ENCODE data around the gene STARD13.

Gene STARD13

GRCh38 chr13:33212396-33212795 lies 73.2 kb downstream of the STARD13 start:
- DNase-seq, result no peak
- intact Hi-C loops (cut with DNase I), result no loop called here

- intact Hi-C loops (cut with DNase I), result no loop called here
- DNase-seq, result no peak
These were observed 75.5 kb downstream of the STARD13 start for GRCh38 chr13:33210090-33210489.

DNA sequence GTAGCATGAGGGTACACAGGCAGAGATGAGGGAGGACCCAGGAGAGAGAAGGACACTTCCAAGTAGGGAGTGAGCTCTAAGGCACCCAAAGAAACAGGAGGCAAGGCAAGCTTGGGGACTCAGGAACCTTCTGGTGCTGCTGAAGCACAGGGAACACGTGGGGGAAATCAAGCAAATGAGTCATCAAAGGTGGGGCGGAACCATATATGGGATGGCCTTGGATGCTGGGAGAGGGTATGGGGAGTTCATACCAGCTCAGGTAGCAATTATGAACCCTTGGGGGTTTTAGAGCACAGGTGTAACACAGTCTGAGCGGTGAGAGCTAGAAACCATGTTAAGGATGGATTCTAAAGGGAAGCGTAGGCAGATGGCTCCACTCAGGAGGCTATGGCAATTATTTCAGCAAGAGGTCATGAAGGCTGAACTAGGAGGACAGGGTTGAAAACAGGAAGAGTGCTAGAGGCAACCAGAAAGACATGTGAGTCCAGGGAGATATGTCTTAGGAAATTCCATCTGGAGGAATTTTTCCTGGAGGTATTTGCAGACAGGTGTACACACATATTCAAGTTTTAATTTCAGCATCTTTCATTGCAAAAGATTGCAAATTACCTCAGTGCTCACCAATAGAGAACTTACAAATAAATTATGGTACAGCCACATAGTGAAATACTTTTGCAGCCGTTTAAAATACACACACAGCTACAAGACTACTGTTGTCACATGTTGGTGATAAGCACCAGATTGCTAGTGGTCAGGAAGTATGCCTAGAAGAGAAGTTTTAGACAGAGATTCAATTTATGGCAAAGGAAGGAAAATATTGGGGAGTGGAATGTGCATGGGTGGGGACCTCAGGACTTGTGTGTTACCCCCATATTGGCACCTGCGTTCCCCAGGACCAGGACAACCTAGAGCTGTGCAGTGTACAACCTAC lies 77.0 kb downstream of the STARD13 start:
- intact Hi-C loops (cut with DNase I), result no loop called here
- peak in 1 of 42 donors; percentile 19 for DNase-seq

DNA sequence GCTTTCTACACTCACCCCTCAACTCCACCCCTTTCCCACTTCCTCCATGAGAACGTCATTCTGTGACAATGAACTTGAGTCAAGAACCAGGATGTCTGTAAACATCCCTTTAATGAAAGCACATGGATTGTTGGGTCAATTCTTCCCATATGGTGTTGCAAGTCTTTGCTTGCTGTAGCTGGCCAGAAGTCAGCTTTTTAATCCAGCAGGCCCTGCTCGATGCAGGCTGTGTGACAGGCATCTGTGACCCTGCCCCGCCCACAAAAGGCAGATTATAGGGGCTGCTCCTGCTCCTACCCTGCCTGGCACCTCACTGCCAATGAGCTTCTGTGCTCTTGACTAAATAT lies 78.0 kb downstream of the STARD13 start:
- intact Hi-C loops (cut with DNase I), result no loop called here

DNA sequence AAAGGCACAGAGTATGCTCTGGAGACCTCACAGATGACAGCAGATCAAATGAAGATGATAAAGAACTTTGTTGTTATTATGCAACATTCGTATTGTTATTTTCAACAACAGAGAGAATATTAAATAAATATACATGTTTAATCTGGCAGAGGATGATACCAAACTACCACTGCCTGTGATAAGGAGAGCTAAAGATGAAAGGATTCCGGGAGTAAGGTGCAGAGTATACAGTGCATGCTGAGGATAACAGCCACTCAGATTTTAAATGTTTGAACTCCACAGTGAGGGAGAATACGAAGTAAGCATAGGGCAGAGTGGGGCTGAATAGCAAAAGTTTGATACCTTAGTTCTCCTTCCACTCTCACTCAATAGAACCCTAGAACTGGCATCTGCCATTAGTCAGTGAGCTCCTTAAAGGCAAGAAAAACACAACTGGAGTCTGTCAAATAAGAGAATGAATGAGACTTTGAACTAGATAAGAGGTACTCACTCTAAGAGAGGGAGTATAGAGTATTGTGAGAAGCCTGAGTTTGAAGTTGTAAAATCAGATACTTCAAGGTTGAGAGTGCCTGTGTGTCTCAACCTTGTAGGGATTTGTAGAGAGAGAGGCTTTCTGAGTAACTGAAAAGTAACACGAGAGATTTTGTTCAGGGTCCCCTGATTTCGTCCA lies 78.5 kb downstream of the STARD13 start:
- intact Hi-C loops (cut with DNase I), result no loop called here
- DNase-seq, result no peak

More for the DNA sequence above, 78.0 kb downstream of the STARD13 start:
- DNase-seq, result no peak

DNA sequence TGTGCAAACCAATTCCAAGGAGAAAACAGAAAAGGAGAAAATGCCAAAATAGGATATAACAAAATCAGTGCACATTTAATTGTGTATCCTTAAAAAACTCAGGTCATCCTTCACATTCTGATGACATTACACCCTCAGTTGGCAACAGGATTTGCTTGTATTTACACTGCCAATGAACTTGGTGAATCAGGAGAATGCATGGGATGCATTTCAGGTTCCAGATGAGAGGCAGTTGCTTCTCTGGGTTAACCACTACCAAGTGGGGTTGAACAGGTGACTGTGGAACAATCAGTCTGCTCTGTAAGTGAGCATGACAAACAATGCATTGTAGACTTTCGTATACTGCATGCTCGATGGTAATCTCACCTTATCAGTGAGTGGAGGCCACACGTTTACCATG lies 79.1 kb downstream of the STARD13 start:
- intact Hi-C loops (cut with DNase I), result no loop called here
- DNase-seq, result no peak

- intact Hi-C loops (cut with DNase I), result no loop called here
- peak in 31 of 42 donors; percentile 11 to 80 (median 48) for DNase-seq
These were observed 79.7 kb downstream of the STARD13 start for GRCh38 chr13:33205804-33206221.

DNA sequence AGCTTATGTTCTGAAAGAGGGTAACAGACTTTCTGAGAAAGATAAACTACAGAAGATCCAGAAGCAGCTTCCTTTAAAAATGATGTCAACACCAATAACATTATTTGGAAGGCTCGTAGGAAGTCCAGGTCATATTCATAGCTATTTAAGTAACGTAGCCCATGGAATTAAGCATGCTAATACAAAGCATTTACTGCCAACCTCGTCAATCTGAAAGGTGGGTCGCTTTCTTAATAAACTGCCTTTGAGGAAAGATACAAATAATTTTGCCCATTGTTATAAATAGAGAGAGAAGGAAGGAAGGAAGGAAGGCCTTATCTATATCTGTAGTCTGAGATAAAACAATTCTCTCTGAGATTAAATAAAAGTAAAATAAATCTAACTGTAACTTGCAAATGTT lies 80.3 kb downstream of the STARD13 start:
- DNase-seq, result no peak
- intact Hi-C loops (cut with DNase I), result no loop called here

GRCh38 chr13:33204130-33204927 lies 81.2 kb downstream of the STARD13 start:
- peak in 14 of 42 donors; percentile 27 to 63 (median 42) for DNase-seq
- intact Hi-C loops (cut with DNase I), result no loop called here

DNA sequence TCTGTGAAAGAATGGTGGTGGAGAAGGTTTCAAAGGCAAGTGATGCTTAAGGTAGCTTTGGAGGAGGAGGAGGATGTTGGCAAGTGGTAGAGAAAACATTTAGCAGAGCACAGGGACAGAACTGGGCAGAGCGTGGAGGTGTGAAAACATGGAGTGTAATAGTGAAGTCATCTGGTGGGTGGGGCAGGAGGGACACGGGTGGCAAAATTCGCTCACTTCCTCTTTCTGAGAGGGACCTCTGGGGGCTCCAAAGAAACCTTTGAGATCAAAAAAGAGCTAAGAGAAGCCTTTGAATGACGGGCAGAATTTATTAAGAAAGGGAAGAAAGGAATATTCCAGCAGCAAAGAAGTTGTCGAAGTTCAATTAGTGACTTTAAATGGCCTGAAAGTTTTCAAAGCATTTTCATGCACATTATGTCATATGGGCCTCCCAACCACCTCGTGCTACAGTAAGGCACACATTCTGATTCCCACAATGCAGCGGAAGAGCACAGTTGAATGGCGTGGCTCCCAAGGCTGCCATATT lies 82.8 kb downstream of the STARD13 start:
- DNase-seq, result no peak
- intact Hi-C loops (cut with DNase I), result no loop called here

GRCh38 chr13:33201659-33202058 lies 83.9 kb downstream of the STARD13 start:
- DNase-seq, result no peak
- intact Hi-C loops (cut with DNase I), result no loop called here

GRCh38 chr13:33199289-33199850 lies 86.2 kb downstream of the STARD13 start:
- intact Hi-C loops (cut with DNase I), result no loop called here
- no peak for DNase-seq

DNA sequence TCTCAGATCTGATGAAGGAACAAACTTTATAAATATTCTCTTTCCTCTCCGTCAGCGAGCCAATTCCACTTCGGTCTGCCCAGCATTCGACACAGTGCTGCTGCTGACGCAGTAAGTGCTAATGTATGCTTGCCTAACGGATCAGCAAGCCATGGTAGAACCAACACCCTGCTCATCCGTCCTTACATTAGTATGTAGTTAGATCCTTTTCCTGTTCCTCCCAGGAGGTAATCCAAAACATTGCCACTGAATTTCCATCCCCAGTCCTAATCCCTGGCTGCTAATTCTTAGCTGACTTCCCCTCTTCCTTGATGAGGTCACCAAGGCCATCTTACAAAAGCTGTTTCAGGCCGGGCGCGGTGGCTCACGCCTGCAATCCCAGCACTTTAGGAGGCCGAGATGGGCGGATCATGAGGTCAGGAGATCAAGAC lies 88.0 kb downstream of the STARD13 start:
- DNase-seq, result no peak
- intact Hi-C loops (cut with DNase I), result no loop called here

DNA sequence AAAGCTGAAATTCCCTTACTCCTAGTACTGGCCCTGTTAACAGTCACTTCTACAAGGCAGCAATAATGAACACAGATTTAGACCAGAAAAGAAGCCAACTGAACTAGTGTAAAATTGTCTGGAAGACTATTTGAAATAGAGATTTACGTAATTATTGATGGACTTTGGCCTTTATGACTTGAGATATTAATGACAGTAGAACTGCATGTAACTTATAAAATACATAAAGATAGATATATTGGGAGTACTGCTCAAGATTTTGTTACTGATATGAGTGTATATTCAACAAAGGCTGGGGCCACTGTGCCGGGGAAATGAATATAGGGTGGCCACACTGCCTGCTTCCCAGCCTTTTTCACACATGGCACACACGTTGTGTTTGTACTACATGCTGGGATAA lies 88.8 kb downstream of the STARD13 start:
- no peak for DNase-seq
- intact Hi-C loops (cut with DNase I), result no loop called here

DNA sequence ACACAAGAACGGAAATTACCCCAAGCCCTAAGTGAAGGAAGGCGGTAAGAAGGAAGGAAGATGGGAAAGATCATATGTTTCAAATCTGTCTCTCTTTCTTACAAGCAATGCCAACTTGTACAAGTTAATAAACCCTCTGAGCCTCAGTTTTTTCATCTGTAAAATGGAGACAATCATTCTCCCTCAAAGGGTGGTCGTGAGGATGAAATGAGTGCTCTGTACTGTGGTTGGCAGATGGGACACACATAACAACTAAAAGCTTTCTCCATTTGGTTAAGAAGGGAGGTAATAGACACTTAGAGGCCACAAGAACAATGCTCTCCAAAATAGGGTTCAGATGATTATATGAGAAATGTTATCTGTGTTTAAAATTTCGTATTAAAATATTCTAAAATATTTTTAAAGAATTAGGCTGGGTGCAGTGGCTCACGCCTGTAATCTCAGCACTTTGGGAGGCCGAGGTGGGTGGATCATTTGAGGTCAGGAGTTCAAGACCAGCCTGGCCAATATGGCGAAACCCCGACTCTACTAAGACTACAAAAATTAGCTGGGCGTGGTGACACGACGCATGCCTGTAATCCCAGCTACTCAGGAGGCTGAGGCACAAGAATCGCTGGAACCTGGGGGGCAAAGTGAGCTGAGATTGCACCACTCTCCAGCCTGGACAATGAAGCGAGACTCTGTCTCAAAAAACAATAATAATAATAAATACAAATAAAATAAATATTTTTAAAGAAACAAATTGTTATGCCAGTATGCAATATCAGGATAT lies 89.7 kb downstream of the STARD13 start:
- intact Hi-C loops (cut with DNase I), result no loop called here
- DNase-seq, result no peak

- intact Hi-C loops (cut with DNase I), result no loop called here
- no peak for DNase-seq
These were observed 90.5 kb downstream of the STARD13 start for GRCh38 chr13:33194820-33195692.

GRCh38 chr13:33193428-33193974 lies 92.1 kb downstream of the STARD13 start:
- intact Hi-C loops (cut with DNase I), result no loop called here
- DNase-seq, result no peak

All from head of caudate nucleus (tissue), 42 donors.